ENCODE results near the gene ARPP21.
A peak's percentile ranks its signal among the peaks of the same experiment; 100 is the strongest.

The ARPP21 gene

DNA sequence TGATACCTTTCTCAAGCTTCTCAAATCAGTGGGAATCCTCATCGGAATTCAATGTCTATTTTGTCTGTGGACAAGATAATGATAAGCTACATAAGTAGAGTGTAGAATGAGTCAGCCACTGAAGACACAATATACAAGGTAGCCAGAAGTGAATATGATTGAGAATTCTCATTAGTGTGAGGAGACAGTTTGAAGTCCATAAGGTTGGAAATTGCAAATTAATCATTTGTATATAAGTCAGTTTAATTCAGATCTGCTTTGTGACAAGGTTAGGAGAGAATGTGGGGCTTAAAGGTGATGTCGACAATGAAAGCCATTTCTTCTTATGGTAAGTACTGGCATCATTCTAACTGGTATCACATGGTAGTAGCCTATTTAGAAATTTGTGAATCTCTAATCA is 4.2 kb downstream of the ARPP21 start:
- DNase-seq, result no peak

DNA sequence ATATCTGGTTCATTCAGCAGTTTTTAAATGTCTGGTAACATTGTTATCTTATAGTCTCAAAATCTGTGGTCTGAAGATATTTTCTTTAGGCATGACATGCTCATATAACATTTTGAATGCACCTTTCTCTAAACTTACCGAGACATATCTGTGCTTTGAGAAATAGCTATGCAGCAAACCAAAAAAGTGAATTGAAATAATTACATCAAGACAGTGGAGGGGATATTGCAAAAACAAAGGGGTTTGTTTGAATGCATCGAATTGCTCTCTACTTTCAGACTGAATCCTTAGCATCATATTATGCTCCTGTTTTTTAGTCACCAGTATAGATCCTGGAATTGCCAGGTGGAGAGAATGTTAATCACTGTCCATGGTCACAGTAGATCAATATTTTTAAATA is 5.1 kb downstream of the ARPP21 start:
- no peak for DNase-seq

DNA sequence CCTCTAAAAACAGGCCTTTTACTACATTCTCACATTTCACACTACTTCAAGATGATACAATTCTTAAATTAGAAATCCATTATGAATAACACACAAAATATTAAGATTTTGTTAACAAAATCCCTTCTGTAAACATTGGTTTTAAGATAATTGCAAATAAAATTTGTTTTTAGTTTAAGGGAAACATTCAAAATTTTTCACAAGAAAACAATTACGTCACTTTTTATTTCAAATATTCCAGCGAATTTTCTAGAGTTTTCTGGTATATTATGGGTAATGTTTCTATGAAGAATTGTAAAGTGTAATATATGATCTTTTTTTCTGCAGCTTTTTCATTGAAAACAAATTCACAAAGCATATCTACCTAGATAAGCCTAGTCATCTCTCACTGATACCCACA is 5.9 kb downstream of the ARPP21 start:
- DNase-seq, result no peak

DNA sequence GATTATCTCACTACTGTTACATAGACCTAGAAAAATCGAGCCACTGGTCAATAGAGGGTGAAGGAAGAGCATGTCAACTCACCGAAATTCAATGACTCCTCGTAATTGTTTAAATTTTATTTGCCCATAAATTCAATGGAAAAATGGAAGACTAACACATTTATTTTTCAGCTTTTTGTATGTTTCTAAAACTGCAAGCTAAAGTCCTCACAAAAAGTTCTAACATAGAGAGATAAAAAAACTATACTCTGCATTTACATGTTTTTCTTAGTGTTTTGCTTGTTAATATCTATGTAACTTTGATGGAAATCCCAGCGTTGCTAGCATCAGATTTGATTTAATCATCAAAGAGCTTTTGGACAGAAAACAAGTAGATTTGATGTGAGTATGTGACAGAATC is 6.8 kb downstream of the ARPP21 start:
- no peak for DNase-seq

DNA sequence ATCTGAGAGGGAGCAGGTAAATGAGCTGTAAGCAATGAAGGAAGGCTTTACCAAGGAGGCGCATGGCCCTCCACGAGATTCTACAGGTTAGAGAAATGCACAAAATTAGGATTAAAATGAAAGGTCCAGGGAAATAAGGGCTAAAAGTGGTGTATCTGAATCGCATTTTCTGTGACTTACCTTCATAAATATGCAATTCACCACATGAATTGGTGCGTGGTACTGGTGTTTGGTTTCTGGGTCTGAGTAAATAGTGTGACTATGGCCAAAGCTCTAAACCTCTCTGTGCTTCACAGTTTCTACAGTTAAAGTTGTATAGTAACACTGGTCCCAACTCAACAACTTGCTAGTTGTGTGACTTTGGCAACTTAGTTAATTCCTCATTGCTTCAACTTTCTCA is 8.1 kb downstream of the ARPP21 start:
- no peak for DNase-seq

DNA sequence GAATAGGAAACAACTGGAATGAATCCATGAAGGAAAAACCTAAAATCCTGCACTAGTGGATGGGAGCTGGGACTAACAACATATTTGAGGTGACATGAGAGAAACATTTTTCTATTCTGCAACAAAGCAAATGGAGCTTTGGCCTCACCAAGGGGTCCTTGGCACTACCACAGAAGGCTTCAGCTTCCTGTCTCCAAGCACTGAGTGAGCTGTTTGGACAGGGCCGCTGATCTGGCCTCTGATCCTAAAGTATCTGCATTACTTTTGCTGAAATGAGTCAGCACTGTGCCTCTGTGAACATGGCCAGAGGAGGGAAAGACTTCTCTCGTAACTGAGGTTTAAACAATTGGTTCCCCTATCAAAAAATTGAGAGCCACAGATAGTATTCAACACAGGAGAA is 9.0 kb downstream of the ARPP21 start:
- DNase-seq, result no peak

DNA sequence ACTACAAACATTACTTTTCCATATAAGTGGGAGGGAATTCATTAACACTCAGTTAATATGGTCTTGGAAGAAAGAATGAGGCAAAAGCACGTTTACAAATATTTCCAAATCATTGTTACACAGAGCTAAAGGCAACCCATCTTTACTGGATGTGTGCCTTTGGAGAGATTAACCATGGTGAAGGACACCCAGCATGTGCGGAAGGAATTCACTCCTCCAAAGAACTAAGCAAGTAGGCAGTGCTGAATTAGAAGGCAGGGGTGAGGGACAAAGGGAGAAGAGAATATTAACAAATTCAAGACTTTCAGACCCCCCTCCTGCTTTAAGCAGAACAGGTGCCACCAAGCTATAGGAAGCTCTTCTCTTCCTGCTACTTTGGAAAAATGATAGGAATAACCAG is 10.1 kb downstream of the ARPP21 start:
- no peak for DNase-seq

DNA sequence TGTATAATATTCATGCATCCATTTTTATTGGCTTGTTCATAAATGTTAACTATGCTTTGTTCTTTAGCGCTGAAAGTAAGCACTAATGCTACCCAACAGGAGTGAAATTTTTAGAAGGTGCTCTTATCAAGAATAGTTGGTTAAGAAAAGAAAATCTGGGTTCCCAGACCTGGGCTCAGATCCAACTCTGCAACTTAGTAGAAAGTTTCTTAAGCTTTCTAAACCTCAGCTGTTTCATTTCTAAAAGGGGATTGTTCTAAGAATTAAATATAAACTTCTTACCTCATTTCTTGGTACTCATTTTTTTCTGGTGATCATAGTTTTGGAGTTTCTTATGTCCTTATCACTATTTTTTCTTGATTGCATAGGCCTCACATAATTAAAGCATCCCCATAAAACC is 12.1 kb downstream of the ARPP21 start:
- no peak for DNase-seq

DNA sequence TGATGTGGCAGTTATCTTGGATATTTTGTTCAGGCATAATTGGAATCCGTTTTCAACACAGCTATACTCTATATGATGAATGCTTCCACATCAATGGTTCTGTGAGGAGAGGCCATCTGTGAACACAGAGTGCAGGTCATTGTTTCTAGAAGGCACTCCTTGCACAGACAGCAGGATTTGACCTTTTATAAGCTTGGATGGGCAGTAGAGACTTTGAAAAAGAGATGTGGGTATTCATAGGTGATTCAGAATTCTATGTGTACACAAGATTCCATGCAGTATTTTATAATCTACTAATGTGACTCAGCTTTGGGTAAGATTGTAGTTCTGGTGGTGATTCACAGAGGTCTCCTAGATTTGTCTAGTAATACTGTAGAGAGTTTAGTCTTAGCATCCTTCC is 12.5 kb downstream of the ARPP21 start:
- DNase-seq, result no peak

DNA sequence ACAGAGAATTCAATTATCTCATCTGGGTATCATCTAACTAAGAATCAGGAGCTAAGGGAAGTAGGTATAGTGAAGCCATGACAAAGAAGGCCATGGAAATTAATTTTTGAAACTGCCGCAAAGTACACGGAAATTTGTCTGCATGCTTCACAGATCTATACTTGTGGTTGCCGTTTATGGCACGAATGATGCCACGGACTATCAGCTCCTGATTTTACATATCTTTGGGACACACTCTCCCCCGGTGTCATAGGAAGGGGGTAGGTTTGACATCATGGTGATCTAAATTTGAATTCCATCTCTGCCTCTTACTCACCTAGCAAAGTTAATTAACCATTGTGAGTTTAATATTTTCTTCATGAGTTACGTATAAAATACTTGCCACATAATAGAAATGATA is 14.0 kb downstream of the ARPP21 start:
- DNase-seq, result no peak

DNA sequence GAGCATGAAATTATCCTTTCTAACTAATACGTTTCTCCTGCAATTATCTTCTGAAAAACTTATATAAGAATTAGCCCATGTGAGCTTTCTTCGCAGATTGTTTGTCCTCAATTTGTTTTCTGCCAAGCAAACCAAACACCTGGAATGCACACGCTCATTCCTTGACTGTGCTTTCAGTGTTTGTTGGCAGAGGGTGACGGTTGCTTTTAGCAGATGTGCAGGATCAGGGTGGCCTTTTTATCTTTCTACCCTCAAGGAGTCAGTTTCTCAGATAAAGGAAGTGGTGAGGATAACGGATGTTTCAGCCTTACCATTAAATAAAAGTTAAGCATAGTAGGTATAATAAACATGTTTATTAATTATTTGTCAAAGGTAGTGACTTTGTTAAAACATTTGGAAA is 15.2 kb downstream of the ARPP21 start:
- no peak for DNase-seq

DNA sequence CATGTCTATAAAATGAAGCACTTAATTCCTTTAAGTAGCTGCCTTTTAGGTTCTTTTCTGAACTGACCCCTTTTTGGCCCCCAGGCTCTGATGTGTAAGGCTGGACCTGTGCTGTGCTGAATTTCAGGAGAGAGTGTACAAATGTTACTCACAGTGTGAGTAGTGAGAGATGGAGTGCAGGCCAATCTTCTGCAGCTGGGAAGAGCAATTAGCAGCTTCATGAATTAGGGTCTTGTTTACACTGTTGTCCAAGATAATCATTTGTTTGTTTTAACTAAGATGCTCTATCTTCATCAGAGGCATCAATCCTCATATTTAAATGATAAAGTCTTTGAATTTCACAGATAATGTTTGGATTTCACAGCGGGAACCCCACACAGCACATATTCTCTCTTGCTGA is 19.4 kb downstream of the ARPP21 start:
- DNase-seq, result no peak

DNA sequence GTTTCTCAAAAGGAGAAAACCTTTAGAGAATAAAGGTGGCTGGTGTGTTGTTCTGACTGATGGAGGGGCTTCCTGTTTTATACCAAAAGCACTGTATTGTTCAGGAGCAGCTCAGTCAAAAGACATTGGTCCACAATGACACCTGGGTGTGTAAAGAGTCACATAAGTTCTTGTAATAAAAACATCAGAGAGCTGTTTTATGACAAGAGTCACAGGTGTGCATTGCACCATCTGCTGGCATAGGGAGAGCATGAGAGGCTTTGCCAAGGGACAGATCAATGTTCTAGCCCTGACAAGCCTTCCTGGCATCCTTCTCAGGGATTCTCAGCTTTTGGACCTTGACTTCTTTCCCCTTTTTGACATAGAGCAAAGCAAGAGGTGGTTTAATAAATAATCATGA is 20.4 kb downstream of the ARPP21 start:
- DNase-seq, result no peak

DNA sequence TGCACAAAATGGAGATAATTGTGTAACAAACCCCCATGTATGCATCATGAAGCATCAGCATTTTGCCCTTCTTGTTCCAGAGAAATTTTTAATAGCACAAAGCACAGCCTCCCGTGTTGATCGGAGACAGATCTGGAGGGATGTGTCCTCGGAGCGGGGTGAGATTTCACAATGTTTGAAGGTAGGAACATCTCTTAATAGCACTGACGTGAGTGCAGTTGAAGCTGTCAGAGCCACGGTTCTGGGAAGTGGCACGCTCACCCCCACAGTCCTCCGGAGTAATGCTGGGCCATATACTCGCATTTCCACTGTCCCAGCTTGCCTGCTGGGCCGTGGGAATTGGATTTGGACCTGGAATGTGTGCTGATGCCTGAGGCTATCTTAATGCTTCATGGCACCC is 24.1 kb downstream of the ARPP21 start:
- DNase-seq, result no peak

DNA sequence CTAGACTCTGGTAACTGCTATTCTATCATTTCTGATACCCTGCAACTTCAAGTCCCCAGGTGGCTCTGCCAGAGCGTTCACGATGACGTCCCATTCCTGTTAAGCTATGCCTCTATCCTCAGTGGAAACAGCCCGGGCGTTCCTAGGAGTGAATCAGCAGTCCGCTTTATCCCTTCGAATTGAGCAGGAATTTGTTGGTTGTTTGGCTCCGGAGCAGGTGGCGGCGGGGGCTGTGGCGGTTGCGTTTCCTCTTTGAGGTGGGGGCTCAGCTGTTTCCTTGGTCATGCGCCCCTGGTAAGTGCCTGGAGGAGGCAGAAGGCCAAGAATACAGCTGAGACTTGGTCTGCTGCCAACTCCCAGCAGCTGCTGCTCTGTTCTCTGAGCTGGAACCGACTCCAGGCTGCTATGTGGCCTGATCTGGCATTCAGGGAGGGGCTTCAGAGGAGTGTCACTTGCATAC is 25.2 kb downstream of the ARPP21 start:
- DNase-seq, result peak; percentile 82

DNA sequence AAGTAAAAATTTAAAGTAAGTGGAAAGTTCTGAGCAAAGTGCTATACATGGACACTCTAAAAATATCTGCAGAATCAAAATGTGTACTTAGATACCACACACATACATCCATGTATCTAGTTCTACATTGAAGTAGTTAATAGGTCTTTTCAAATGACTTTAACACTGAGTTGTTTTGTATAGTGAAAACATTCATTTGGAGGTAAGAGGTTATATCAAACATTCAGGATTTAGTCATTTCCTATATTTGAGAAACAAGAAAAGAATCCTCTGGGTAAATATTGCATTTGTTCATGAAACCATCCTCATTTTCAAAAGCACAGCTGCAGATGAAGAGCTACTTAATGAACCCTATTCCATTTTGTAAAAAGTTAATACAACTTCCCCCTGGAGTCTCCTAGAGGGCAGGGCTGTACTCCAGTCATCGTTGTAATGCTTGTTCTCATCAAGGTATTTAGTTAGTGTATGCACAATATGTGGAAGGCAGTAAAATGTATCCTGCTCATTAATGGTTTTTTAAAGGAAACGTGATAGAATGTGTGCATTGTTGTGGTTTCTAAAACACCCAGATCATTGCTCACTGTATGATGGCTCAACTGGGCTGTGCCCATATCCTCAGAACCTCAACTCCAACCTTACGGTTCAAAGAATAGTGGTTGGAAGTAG is 26.2 kb downstream of the ARPP21 start:
- no peak for DNase-seq

DNA sequence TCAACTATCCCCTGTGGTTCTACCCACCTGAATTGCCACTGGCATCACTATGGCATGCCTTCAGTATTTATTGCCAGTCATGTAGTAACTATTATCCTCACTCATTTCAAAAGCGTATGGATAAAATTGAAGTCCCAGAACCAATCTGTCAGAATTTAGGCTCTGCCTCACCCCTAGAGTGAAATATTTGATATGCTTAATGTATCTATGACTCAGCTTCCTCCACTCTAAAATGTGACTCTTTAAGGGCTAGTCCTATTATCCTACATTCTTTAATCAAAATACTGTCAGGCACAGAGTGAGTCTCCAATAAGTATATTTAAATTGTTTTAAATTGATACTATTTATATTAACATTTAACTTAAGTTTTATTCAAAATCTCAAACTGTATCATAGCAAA is 27.6 kb downstream of the ARPP21 start:
- DNase-seq, result no peak

DNA sequence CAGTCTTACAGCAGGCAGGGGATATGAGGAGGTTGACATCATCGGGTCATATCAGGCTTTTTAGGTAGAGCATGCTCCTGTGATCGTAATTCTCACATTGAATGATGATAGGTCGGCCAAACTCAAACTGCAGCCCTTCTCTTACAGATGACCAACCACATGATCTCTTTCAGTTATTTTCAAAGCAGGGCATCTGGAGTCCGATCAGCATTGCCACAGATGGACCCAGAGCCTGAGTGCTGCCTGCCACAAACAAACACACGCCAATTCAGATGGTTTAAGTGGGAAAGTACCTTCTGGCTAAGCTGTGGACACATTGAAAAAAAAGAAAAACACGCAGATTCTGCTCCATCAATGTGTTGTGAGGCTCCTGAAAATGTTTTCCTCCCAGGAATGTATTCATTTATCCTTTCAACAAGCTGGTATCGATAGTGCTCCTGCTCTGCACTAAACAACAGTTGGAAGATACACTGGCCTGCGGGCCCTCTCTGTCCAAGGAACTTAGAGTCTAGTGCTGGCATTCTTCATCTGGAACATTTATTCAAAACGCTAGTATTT is 31.2 kb downstream of the ARPP21 start:
- DNase-seq, result no peak

DNA sequence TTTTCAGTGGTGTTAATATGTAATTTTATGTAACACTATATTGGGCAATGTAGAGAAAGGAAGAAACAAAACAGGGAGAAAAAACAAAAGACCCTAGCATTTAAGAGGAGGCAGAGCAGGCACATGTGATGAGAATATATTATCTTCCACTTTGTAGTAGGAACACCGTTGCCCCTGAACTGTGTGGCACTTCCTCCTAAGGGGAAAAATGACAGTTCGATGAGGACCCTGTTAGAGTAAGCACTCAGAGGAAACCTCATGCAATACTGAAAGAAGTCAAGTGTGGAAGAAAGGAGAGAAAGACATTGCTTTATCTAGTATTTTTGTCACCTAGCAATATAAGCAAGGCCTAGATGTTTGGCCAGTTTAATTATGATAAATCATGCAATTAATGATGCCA is 32.2 kb downstream of the ARPP21 start:
- no peak for DNase-seq

DNA sequence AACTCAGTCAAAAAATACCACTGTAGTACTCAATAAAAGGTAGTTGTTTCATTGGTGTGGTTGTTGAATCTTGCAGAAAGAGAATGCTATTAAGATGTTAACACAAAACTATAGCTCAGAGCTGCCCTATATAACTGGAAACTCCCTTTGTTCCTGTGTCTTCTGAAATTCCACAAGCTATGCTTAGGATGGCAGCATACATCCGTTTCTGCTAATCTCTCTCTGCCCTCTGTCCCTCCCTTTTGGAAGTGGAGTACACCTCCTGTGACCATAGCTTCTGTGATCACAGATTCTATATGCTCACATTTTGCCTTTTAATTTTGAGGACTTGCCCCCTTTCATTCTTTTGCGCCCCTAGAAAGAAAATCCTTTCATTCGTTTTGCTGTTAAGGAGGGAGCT is 33.7 kb downstream of the ARPP21 start:
- no peak for DNase-seq

DNA sequence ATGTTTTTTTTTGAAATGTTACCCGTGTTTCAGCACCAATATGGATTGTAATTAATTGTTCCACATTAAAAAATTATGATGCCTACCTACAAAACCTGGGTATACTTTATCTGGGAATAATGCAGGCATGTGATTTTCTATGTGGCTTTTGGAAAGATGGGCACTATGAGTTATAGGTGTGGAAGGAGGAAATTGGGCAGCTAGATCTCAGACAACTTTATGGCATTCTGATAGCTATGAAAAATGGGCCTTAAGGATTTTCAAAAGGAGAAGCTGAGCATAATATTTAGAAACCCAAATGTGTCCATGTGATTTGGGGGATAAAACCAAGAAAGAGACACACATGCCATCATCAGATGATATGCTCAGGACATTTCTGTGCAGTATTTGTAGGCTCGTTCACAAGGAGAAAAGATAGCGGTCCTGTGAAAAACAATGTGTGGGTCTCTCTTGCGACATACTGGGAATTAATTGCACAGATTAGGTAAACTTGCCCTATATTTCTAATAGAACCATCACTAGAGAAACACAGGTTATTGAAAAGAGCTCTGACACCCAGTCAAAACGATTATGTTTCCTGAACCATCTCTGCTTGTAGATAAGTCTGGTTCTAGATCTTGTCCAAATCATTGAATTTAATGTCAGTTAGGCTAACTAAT is 35.3 kb downstream of the ARPP21 start:
- no peak for DNase-seq

DNA sequence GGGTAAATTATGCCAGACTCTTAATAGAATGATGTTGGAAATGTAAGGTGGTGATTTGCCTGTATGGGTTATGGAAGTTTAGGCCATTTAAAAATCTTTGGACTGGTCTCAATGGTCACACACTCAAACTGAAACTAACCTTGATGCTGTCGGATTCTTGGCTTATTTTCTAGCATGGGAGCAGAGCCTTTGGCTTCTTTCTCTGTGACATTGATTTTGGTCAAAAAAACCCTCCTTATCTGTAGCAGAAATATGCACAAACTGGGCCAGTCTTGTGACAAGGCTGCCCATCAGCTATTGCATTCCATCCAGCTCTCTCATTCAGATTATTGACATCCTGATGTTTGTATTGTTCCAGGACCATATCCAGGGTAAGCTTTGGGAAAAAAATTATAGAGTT is 35.9 kb downstream of the ARPP21 start:
- DNase-seq, result no peak

DNA sequence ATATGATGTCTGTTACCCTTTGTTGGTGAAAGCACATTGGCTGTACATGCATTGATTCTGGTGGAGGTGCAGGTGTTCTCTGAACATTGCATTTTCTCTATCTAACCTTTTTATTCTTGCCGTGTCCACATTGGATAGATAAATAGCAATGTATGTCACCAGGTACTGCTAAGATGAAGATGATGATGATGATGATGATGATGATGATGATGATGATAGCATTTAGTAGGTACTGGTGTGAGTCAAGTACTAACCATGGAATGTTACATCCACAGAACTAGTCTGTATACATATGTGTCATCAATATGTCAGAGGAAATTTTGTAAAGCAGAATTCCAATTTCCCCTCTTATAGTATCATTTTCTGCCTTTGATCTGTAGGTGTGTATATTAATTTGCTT is 36.3 kb downstream of the ARPP21 start:
- no peak for DNase-seq

DNA sequence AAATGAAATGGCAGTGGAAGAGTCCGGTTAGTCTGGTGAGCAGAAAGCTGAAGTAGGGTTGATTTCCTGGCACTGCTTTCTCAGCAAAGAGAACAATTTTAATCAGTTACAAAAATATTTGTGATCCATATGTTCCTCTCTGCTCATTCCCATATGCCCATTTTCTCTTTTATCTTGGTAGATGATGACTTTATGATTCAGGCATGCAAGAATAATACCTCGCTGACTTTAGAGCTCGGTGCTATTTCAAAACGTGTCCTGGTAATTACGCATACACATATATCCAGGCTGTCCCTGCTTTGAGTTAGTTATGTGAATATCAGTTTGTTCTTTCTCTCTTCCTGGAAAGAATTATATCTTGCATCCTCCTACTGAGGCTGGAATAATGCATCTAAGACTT is 38.5 kb downstream of the ARPP21 start:
- no peak for DNase-seq

DNA sequence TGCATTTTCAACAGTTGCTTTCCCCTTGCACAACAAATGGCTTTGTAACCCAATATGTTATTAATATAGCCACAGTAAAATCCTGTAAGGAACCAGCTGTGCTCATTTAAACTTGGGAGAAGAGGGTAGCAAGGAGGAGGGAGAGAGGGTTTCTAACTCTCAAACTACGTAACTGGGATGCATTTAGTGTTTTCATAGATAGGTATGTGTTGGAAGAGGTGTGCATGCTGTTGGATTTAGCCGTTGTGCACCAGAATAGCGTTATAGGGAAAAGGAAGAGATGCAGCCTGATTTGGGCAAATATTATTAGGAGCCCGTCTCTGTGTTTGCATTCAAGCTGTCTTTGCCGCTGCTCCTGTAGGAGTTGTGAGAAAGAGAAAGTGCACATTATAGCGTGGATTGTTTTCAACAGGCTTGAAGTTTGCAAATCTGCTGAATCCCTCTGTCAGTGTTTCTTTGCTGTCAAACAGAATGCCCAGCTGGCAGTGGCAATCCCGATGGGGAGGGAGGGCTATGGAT is 39.4 kb downstream of the ARPP21 start:
- no peak for DNase-seq

Data from NCI-H1694 (cell line).